ENCODE data around the gene NOSIP.

Gene NOSIP

DNA sequence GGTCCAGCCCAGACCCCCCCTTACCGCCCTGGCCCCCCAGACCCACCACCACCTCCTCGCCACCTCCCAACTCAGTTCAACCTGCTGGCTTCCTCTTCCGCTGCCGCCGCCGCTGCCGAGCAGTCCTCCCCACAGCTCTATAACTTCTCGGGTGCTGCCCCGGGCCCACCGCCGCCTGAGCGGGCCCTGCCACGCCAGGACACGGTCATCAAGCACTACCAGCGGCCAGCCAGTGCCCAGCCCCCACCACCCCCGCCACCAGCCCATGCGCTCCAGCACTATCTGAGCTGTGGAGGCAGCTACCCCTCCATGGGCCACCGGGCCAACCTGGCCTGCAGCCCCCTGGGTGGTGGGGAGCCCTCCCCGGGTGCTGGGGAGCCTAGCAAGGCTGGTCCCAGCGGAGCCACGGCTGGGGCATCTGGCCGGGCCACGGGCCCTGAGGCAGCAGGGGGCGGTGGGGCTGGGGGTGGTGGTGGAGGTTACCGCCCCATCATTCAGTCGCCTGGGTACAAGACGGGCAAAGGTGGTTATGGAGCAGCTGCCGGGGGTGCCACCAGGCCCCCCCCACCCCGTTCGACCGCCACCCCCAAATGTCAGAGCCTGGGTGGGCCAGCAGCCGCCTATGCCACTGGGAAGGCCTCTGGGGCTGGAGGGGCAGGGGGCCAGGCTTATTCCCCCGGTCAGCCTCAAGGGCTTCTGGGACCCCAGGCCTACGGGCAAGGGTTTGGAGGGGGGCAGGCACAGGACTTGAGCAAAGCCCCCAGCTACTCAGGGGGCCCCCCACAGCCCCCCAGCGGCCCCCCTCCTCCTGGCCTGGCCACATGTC lies 14.8 kb upstream of the NOSIP start:
- no peak for TF ChIP-seq CTCF (IDR thresholded peaks at IDR 0.05; ENCODE audit: insufficient read depth, low read depth, low read length, missing control alignments)
- DNase-seq (ENCODE audit: low read depth), result no peak
- H3K4me3 ChIP-seq (ENCODE audit: low read depth, low read length), result no peak overlapping the region

- H3K4me3 ChIP-seq (ENCODE audit: low read depth, low read length), result no peak overlapping the region
- no peak for DNase-seq (ENCODE audit: low read depth)
Measured at GRCh38 chr19:49594157-49594992, 14.0 kb upstream of the NOSIP start.

DNA sequence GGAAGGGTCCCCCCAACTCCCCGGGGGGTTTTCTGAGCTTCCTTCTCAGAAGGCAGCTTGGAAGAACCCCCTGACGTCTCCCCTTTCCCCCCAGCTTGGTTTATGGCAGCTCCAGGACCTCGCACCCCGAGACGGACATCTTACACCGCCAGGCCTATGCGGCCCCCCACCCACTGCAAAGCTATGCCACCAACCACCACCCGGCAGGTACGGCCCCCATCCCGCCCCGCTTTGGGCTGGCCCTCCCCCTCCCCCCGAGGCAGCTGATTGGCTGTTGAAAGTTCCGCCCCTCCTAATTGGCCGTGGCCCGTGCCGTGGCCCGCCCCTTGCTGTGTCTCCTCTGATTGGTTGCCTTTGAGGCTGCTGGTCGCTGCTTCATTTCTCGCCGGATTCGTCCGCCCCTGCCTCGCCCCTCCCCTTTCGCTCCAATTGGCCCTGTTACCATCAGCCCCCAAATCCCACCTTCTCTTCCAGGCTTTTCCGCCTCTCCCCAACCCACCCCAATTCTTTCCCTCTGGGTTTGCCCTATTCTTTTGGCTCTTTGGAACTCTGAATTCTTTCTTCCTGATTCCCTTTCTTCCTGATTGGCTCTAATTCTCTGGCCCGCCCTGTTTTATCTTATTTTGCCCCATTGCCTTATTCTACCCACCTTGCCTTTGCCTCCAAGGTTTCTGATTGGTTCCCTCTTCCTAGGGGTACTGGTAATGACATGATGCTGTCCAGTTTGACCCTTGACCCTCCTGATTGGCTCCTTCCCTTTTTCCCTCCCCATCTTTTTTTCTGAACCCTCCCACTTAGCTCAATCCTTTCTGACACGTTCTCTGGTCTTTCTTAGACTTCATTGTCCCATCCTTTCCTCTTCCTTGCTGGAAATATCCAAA lies 13.1 kb upstream of the NOSIP start:
- no peak for TF ChIP-seq CTCF (IDR thresholded peaks at IDR 0.05; ENCODE audit: insufficient read depth, low read depth, low read length, missing control alignments)
- DNase-seq (ENCODE audit: low read depth), result peak; percentile 95

More at GRCh38 chr19:49594157-49594992, 14.0 kb upstream of the NOSIP start:
- no peak for TF ChIP-seq CTCF (IDR thresholded peaks at IDR 0.05; ENCODE audit: insufficient read depth, low read depth, low read length, missing control alignments)

GRCh38 chr19:49592486-49593232 lies 12.3 kb upstream of the NOSIP start:
- H3K4me3 ChIP-seq (ENCODE audit: low read depth, low read length), result peak overlapping the region; percentile 76
- TF ChIP-seq CTCF (IDR thresholded peaks at IDR 0.05; ENCODE audit: insufficient read depth, low read depth, low read length, missing control alignments), result no peak
- peak; percentile 45 for DNase-seq (ENCODE audit: low read depth)

More for the DNA sequence above, 13.1 kb upstream of the NOSIP start:
- H3K4me3 ChIP-seq (ENCODE audit: low read depth, low read length), result peak overlapping the region; percentile 76

GRCh38 chr19:49591731-49592485 lies 11.6 kb upstream of the NOSIP start:
- H3K4me3 ChIP-seq (ENCODE audit: low read depth, low read length), result peak overlapping the region; percentile 76
- peak; percentile 58 for DNase-seq (ENCODE audit: low read depth)
- TF ChIP-seq CTCF (IDR thresholded peaks at IDR 0.05; ENCODE audit: insufficient read depth, low read depth, low read length, missing control alignments), result no peak
